Epithelial cell of proximal tubule (primary cell): ENCODE measurements around the gene LOXL1. TPM values are rescaled to one million over a fixed set of nuclear protein-coding genes. Genes with fewer than 3 reads are reported as not detected.

Experiments used
- DNase-seq: peaks from one replicate; pipeline ENCODE4 v3.0.0-alpha.2; 2011; ENCODE audit warnings: low read depth
- H3K4me3 ChIP-seq: 2 replicates; pipeline ENCODE4 v1.5.1; 2011; ENCODE audit warnings: low read depth, mild to moderate bottlenecking, low read length
- total RNA-seq: library from RNA; depleted of rRNA; stranded (reverse); fragments of >200 nt; gene quantifications from 2 replicates; pipeline ENCODE4 v1.2.3, GENCODE V29; 2015
- TF ChIP-seq, protein P1 (sequence below): conservative IDR thresholded peaks from 2 replicates; pipeline ENCODE4 v1.5.1; 2012; ENCODE audit warnings: low read depth, mild to moderate bottlenecking, low read length

LOXL1 gene
- total RNA-seq, 1 donor from 2014 or later: 120 TPM

DNA sequence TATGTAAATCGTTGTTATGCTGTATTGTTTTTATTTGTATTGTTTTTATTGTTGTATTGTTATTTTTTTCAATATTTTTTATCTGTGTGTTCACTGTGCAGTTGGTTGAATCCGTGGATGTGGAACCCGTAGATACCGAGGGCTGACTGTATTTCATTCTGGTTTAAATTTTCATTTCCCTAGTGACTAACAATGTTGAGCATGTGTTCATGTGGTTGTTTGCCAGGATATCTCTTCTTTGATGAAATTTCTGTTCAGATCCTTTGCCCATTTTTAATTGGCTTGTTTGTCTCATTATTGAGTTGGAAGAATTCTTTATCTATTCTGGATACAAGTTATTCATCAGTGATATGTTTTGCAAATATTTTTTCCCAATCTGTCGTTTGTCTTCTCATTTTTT is 36.2 kb downstream of the LOXL1 start:
- TF ChIP-seq, protein P1, sequence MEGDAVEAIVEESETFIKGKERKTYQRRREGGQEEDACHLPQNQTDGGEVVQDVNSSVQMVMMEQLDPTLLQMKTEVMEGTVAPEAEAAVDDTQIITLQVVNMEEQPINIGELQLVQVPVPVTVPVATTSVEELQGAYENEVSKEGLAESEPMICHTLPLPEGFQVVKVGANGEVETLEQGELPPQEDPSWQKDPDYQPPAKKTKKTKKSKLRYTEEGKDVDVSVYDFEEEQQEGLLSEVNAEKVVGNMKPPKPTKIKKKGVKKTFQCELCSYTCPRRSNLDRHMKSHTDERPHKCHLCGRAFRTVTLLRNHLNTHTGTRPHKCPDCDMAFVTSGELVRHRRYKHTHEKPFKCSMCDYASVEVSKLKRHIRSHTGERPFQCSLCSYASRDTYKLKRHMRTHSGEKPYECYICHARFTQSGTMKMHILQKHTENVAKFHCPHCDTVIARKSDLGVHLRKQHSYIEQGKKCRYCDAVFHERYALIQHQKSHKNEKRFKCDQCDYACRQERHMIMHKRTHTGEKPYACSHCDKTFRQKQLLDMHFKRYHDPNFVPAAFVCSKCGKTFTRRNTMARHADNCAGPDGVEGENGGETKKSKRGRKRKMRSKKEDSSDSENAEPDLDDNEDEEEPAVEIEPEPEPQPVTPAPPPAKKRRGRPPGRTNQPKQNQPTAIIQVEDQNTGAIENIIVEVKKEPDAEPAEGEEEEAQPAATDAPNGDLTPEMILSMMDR: no peak
- no peak overlapping the region for H3K4me3 ChIP-seq
- DNase-seq: no peak

DNA sequence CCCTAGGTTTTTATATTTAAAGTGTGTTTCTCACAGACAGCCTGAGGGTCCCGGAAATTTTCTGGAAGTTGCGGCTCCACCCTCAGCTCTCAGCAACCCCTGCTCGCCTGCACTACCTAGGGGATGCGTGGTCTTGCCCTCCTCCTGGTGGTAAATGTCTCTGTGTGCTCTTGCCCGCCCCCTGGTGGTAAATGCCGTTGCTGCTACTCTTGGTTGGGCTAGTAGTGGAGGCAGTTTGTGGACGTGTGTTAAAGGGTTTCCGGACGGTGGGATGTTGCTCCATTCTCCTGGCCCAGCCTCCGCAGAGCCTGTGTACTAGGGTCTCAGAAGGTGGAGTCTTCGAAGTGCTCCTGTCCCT is 38.5 kb downstream of the LOXL1 start:
- no peak for DNase-seq
- TF ChIP-seq, protein P1: peak; percentile 94
- H3K4me3 ChIP-seq: peak overlapping the region; percentile 24

DNA sequence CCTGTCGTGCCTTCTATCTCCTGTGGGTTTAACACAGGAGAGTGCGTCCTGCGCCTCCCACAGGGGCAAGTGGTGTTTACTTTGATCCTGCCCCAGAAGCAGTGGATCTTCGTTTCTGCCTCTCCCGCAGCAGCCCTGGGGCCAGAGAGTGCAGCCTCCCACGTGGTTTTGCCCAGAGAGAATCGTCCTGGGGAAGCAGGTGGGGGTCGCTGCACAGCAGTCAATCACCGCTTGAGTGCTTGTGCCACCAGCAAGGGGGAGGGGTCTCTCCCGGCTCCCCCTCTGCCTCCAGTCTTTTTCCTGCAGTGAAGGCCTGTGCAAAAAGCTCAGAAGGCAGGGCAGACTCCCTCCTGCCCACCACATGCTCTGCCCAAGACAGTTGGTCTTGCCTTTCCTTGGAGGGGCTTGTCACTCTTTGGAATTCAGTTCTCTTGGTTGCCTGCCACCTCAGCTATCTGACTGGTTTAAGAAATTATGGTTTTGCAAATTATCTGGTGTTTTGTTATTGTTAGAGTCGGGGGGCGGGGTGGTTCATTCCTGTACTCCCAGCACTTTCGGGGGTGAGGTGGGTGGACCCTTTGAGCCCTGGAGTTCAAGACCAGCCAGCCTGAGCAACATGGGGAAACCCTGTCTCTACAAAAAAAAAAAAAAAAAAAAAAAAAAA is 39.0 kb downstream of the LOXL1 start:
- peak overlapping the region; percentile 24 for H3K4me3 ChIP-seq
- no peak for DNase-seq
- TF ChIP-seq, protein P1: no peak

DNA sequence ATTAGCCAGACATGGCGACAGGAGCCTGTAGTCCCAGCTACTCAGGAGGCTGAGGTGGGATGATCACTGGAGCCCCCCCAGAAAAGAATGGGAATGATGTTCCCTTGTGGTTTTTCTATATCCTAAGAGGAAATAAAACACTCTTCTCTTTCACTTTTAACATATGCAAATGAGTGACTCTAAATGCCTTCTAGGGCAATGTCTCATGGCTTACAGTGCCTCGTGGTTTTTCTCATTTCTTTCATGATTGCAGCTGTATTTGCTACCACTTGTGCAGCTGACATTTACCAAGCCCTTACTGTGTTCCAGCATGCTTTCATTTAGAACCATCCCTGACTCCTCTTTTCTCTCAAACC is 39.5 kb downstream of the LOXL1 start:
- H3K4me3 ChIP-seq: no peak overlapping the region
- DNase-seq: no peak
- TF ChIP-seq, protein P1: no peak

DNA sequence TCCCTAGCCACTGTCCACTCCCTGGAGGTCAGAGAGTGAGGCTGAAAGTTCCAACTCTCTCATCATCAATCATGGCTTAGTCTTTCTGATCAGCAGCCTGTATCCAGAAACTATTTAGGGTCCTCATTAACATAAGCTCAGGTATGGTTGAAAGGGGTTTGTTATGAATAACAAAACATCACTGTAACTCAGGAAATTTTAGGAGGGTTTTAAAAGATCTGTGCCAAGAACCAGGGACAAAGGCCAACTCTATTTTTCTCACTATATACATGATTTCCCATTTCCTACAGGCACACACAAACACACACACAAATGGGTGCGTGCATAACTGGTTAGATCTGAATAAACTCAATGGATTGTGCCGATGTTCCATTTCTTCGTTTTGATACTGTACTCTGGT is 42.2 kb downstream of the LOXL1 start:
- no peak for DNase-seq
- no peak overlapping the region for H3K4me3 ChIP-seq
- TF ChIP-seq, protein P1: no peak

DNA sequence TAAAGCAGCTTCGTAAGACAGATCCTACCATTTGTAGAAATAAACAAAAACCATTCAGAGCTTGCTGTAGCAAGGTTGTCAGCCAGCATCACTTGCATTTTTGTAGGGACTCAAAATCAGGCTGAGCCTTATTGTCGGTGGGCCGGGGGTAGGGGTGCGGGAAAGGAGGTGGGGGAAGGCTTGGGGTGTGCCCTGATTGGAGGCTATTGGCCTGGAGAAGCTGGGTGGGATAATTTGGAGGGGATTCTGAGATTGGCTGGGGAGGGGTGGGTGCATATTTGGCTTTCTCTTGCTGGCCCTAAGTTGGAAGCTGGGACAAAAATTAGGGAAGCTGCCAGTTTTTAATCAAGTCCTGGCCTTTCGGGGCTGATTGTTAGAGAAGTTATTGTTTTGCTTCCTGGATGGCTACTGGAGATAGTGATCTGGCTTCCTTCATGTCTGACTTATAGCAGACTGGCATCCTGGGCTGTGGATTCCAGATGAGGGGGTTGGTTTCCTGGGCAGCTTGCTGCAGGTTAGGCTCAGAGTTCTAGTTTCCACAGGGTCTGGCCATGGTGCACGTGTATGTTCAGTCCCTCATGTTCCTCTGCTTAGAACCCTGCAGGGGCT is 43.0 kb downstream of the LOXL1 start:
- TF ChIP-seq, protein P1: no peak
- no peak for DNase-seq
- H3K4me3 ChIP-seq: no peak overlapping the region
